ENCODE data around the gene AKR7A2.

GRCh38 chr1:19321071-19321470, 9.1 kb upstream of the AKR7A2 start:
- TF ChIP-seq CTCF (IDR thresholded peaks at IDR 0.05) = no peak
- no peak for TF ChIP-seq POLR2A (IDR thresholded peaks at IDR 0.05)
